A549 (cell line): ENCODE data around the gene CLK2. TPM values are rescaled to one million over a fixed set of nuclear protein-coding genes. Genes with fewer than 3 reads are reported as not detected.

ENCODE experiments used
- ATAC-seq, 2 experiments: fragments of 200-7000 bp in 1 of 2; fragments of >200 bp in 1 of 2; cut with Nextera tagmentation in 1 of 2; cut with Tn5 transposase in 1 of 2; 3 replicates each; pipeline versions ENCODE4 v1.8.0 to v1.9.1; 2018 to 2020; ENCODE audit warnings: mild to moderate bottlenecking in 1 of 2, moderate library complexity in 1 of 2
- CTCF ChIA-PET: fragments of 300-600 bp; sonication (Branson Sonifier 250); formaldehyde crosslinking; extraction: SDS; loops from one replicate; lab custom pipeline; 2021; ENCODE audit warnings: antibody characterized with exemption, inconsistent platforms; lab: Yijun Ruan, JAX
- POLR2A ChIA-PET: fragments of 350-600 bp; formaldehyde crosslinking; extraction: SDS; loops from one replicate; lab custom pipeline; 2021; ENCODE audit warnings: antibody characterized with exemption, inconsistent platforms; lab: Yijun Ruan, JAX
- DNase-seq, 2 experiments: peaks; one replicate each; pipeline versions ENCODE4 v3.0.0 to v3.0.0-alpha.2; 2011 to 2016; ENCODE audit warnings: low read depth in 1 of 2, low spot score in 1 of 2
- FAIRE-seq: peaks from 2 replicates; lab custom pipeline; 2011; peaks lifted over from hg19 to GRCh38; lab: Jason Lieb, UNC
- H3K27ac ChIP-seq, 2 experiments: fragments of >200 bp; sonication (Bioruptor Twin); formaldehyde crosslinking; 3 replicates each; pipeline ENCODE4 v1.5.1; 2016 to 2017
- H3K4me1 ChIP-seq: fragments of >200 bp; sonication (Bioruptor Twin); formaldehyde crosslinking; 3 replicates; pipeline ENCODE4 v1.6.1; 2016
- H3K4me2 ChIP-seq: fragments of >200 bp; sonication (Bioruptor Twin); formaldehyde crosslinking; 3 replicates; pipeline ENCODE4 v1.6.1; 2016
- H3K4me3 ChIP-seq: fragments of >200 bp; sonication (Bioruptor Twin); formaldehyde crosslinking; 3 replicates; pipeline ENCODE4 v1.5.1; 2016
- H3K9me3 ChIP-seq: fragments of >200 bp; sonication (Bioruptor Twin); formaldehyde crosslinking; 3 replicates; pipeline ENCODE4 v1.6.1; 2016
- ATOH8 ChIP-seq: fragments of 250-450 bp; sonication (Bioruptor Pico); IDR thresholded peaks from 2 replicates; pipeline ENCODE4 v1.5.0; 2020; ENCODE audit warnings: low read depth, mild to moderate bottlenecking, moderate library complexity
- CBX8 ChIP-seq: fragments of 200-600 bp; sonication (generic); IDR thresholded peaks from 2 replicates; pipeline ENCODE4 v1.6.1; 2016
- E2F6 ChIP-seq: IDR thresholded peaks from 2 replicates; pipeline ENCODE4 v1.6.1; 2012; ENCODE audit warnings: low read depth, borderline replicate concordance
- ESRRA ChIP-seq: fragments of 150-350 bp; IDR thresholded peaks from 2 replicates; pipeline ENCODE4 v1.6.1; 2014; ENCODE audit warnings: mild to moderate bottlenecking, low read length, borderline replicate concordance
- GATA3 ChIP-seq: IDR thresholded peaks from 2 replicates; pipeline ENCODE4 v1.6.1; 2012; ENCODE audit warnings: borderline replicate concordance
- HMGXB4 ChIP-seq: fragments of 250-450 bp; sonication (Bioruptor Pico); IDR thresholded peaks from 2 replicates; pipeline ENCODE4 v1.5.0; 2021; ENCODE audit warnings: mild to moderate bottlenecking, moderate library complexity, borderline replicate concordance
- HOXA7 ChIP-seq: fragments of 250-450 bp; sonication (Bioruptor Pico); IDR thresholded peaks from 2 replicates; pipeline ENCODE4 v1.5.0; 2020; ENCODE audit warnings: mild to moderate bottlenecking, moderate library complexity
- JUNB ChIP-seq: fragments of >200 bp; sonication (Bioruptor Twin); formaldehyde crosslinking; IDR thresholded peaks from 2 replicates; pipeline ENCODE4 v1.6.1; 2016
- KDM5A ChIP-seq: fragments of 200-600 bp; sonication (generic); IDR thresholded peaks from 2 replicates; pipeline ENCODE4 v1.6.1; 2016; ENCODE audit warnings: antibody characterized with exemption, mild to moderate bottlenecking
- MAZ ChIP-seq: fragments of 150-350 bp; IDR thresholded peaks from 2 replicates; pipeline ENCODE4 v1.6.1; 2014; ENCODE audit warnings: antibody characterized with exemption, low read depth, low read length, borderline replicate concordance
- NR3C1 ChIP-seq: fragments of >200 bp; sonication (Bioruptor Twin); formaldehyde crosslinking; IDR thresholded peaks from 3 replicates; pipeline ENCODE4 v1.6.1; 2017
- POLR2A ChIP-seq: IDR thresholded peaks from 2 replicates; pipeline ENCODE4 v1.6.1; 2012; ENCODE audit warnings: mild to moderate bottlenecking, low read length
- POLR2AphosphoS2 ChIP-seq: conservative IDR thresholded peaks from 2 replicates; pipeline ENCODE4 v1.6.1; 2012; ENCODE audit warnings: low read length, improper control_type of control experiment, inconsistent platforms
- RCOR1 ChIP-seq: fragments of 150-350 bp; IDR thresholded peaks from 2 replicates; pipeline ENCODE4 v1.6.1; 2014; ENCODE audit warnings: antibody characterized with exemption, low read length, low read depth
- REST ChIP-seq: fragments of 200-600 bp; sonication (generic); IDR thresholded peaks from 2 replicates; pipeline ENCODE4 v1.6.1; 2016; ENCODE audit warnings: antibody characterized with exemption, mild to moderate bottlenecking, moderate library complexity
- RNF2 ChIP-seq: fragments of 200-600 bp; sonication (generic); IDR thresholded peaks from 2 replicates; pipeline ENCODE4 v1.6.1; 2016; ENCODE audit warnings: low read depth, mild to moderate bottlenecking, antibody characterized with exemption, moderate library complexity, borderline replicate concordance
- USF2 ChIP-seq: fragments of 450-650 bp; IDR thresholded peaks from 2 replicates; pipeline ENCODE4 v1.6.1; 2014; ENCODE audit warnings: antibody characterized with exemption
- ZFP36 ChIP-seq: fragments of 450-650 bp; IDR thresholded peaks from 2 replicates; pipeline ENCODE4 v1.6.1; 2014; ENCODE audit warnings: borderline replicate concordance; ENCODE audit not compliant: partially characterized antibody
- WGBS: methylation state at CpG from one replicate; pipeline ENCODE4 v1.1.6; 2017; ENCODE audit errors: missing lambda C conversion rate; 5-methylcytosine and 5-hydroxymethylcytosine counted together
- polyA plus RNA-seq, 4 experiments: library from polyadenylated mRNA; depleted of rRNA in 3 of 4; stranded (reverse); fragments of >200 nt; fragmentation: RNase III in 1 of 4; extraction: RNeasy Plus Mini Kit Qiagen cat#74134 plus additional on column Dnase treatment in 1 of 4; gene quantifications; 2 replicates in 3 of 4; 3 replicates in 1 of 4; pipeline ENCODE4 v1.2.3, GENCODE V29; 2011 to 2017
- TF ChIP-seq, protein P1 (sequence below): fragments of >200 bp; sonication (Bioruptor Twin); formaldehyde crosslinking; IDR thresholded peaks from 3 replicates; pipeline ENCODE4 v1.5.1; 2016
- TF ChIP-seq, protein P2 (sequence below): fragments of >200 bp; sonication (Bioruptor Twin); formaldehyde crosslinking; IDR thresholded peaks from 2 replicates; pipeline ENCODE4 v1.6.1; 2016

Gene CLK2
- polyA plus RNA-seq, 2 of the 4 experiments (the other 2 are of a cell fraction) = 37.9 to 45.7 TPM

GRCh38 chr1:155251566-155251965, 21.7 kb downstream of the CLK2 start:
- ChIA-PET POLR2A (interaction anchor here (1.8 to 2.4 kb wide), 3 partner anchors 10 to 72 kb away, joined by 10 to 13 read pairs (median 11); partner anchors contain the start of genes CLK2 and SCAMP3), CTCF (interaction anchor here (0.6 to 10.4 kb wide), 45 partner anchors 11 to 441 kb away, joined by 3 to 326 read pairs (median 10); partner anchors contain the start of genes CLK2, FDPS, HCN3 and MSTO1)
- Histone ChIP-seq H3K27ac (no peak overlapping the region), H3K9me3 (no peaks in the 10 kb centered on the region), H3K4me2 (no peak overlapping the region), H3K4me1 (peaks cover 21% of the 10 kb centered on the region), H3K4me3 (no peak overlapping the region)
- FAIRE-seq = no peak
- TF ChIP-seq, protein P1, sequence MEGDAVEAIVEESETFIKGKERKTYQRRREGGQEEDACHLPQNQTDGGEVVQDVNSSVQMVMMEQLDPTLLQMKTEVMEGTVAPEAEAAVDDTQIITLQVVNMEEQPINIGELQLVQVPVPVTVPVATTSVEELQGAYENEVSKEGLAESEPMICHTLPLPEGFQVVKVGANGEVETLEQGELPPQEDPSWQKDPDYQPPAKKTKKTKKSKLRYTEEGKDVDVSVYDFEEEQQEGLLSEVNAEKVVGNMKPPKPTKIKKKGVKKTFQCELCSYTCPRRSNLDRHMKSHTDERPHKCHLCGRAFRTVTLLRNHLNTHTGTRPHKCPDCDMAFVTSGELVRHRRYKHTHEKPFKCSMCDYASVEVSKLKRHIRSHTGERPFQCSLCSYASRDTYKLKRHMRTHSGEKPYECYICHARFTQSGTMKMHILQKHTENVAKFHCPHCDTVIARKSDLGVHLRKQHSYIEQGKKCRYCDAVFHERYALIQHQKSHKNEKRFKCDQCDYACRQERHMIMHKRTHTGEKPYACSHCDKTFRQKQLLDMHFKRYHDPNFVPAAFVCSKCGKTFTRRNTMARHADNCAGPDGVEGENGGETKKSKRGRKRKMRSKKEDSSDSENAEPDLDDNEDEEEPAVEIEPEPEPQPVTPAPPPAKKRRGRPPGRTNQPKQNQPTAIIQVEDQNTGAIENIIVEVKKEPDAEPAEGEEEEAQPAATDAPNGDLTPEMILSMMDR = no peak
- TF ChIP-seq POLR2A (no peak), GATA3 (no peak), RCOR1 (no peak), ATOH8 (CRISPR knock-in tag) (no peak), USF2 (no peak), REST (no peak), MAZ (no peak), HMGXB4 (CRISPR knock-in tag) (no peak), JUNB (no peak), CBX8 (no peak), POLR2AphosphoS2 (no peak), RNF2 (no peak), HOXA7 (CRISPR knock-in tag) (no peak), ZFP36 (no peak), KDM5A (no peak), E2F6 (no peak), ESRRA (no peak), NR3C1 (no peak)
- TF ChIP-seq, protein P2, sequence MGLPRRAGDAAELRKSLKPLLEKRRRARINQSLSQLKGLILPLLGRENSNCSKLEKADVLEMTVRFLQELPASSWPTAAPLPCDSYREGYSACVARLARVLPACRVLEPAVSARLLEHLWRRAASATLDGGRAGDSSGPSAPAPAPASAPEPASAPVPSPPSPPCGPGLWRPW = no peak
- no peak for DNase-seq
- ATAC-seq = no peak
- WGBS = 89% methylated on average over 6 of the region's 7 CpGs
